Sigmoid colon (tissue), 7 donors: ENCODE measurements around the gene NKPD1. TPM values are rescaled to one million over a fixed set of nuclear protein-coding genes. Genes with fewer than 3 reads are reported as not detected.

Experiments used
- DNase-seq: peaks from one replicate; pipeline ENCODE4 v3.0.0-alpha.2; 2019
- H3K27ac ChIP-seq, 4 donors: fragments of 200-600 bp; sonication (generic); one replicate each; pipeline ENCODE4 v1.5.1; 2016 to 2019; ENCODE audit warnings: mild to moderate bottlenecking in 1 of 4
- H3K27me3 ChIP-seq, 3 donors: fragments of 200-600 bp; sonication (generic); one replicate each; pipeline ENCODE4 v1.5.1; 2019; ENCODE audit warnings: mild to moderate bottlenecking in 1 of 3
- H3K36me3 ChIP-seq, 4 donors: fragments of 200-600 bp; sonication (generic); one replicate each; pipeline ENCODE4 v1.5.1; 2016 to 2019
- H3K4me1 ChIP-seq, 4 donors: fragments of 200-600 bp; sonication (generic); one replicate each; pipeline ENCODE4 v1.5.1; 2017 to 2019
- H3K4me3 ChIP-seq, 4 donors: fragments of 200-600 bp; sonication (generic); one replicate each; pipeline ENCODE4 v1.5.1; 2017 to 2019; ENCODE audit warnings: mild to moderate bottlenecking in 2 of 4, moderate library complexity in 1 of 4
- H3K9me3 ChIP-seq, 4 donors: fragments of 200-600 bp in 3 of 4; sonication (generic) in 3 of 4; one replicate each; pipeline versions ENCODE4 v1.5.1 to v1.6.1; 2013 to 2019
- CTCF ChIP-seq, 4 experiments: fragments of 450-650 bp in 3 of 4; fragments of 200-600 bp in 1 of 4; IDR thresholded peaks; one replicate each; pipeline ENCODE4 v1.5.1; 2016 to 2019; ENCODE audit warnings: antibody characterized with exemption in 4 of 4, mild to moderate bottlenecking in 3 of 4, moderate library complexity in 2 of 4
- EP300 ChIP-seq, 4 donors: sonication (generic); formaldehyde crosslinking; IDR thresholded peaks; one replicate each; pipeline ENCODE4 v1.6.1; 2017; ENCODE audit warnings: antibody characterized with exemption in 4 of 4
- POLR2A ChIP-seq, 2 donors: fragments of 450-650 bp; IDR thresholded peaks; one replicate each; pipeline ENCODE4 v1.6.1; 2016; ENCODE audit warnings: antibody characterized with exemption in 2 of 2, mild to moderate bottlenecking in 2 of 2, moderate library complexity in 2 of 2
- POLR2AphosphoS5 ChIP-seq, 4 donors: sonication (generic); formaldehyde crosslinking; IDR thresholded peaks; one replicate each; pipeline ENCODE4 v1.6.1; 2017; ENCODE audit warnings: antibody characterized with exemption in 4 of 4
- WGBS, 2 donors: extraction: QIAGEN DNeasy Blood & Tissue Kit; methylation state at CpG; one replicate each; pipeline ENCODE4 v1.1.7; 2013; 5-methylcytosine and 5-hydroxymethylcytosine counted together
- intact Hi-C: fragments of 100-400 bp; cut with DNase I; formaldehyde crosslinking; loops from one replicate; pipeline ENCODE4 v1.15.1; 2023
- polyA plus RNA-seq, 3 donors: library from polyadenylated mRNA; stranded (reverse); fragments of 200-250 nt; gene quantifications; one replicate each; pipeline ENCODE4 v1.2.3, GENCODE V29; 2013
- total RNA-seq, 4 donors: library from RNA; depleted of rRNA; stranded (reverse); fragments of >200 nt; gene quantifications; one replicate each; pipeline ENCODE4 v1.1.0, GENCODE V29; 2016
- donor health status: healthy with polysubstance abuse.
- donor health status: Bipolar disorder and iron deficiency.
- donor health status: healthy.

The NKPD1 gene
- total and polyA plus RNA-seq, 7 donors: 0.12 to 0.83 TPM; not detected in 5

GRCh38 chr19:45162608-45163143 is 1.9 kb upstream of the NKPD1 start:
- H3K27ac ChIP-seq: no peak overlapping the region
- TF ChIP-seq CTCF (IDR thresholded peaks at IDR 0.05) (no peak), EP300 (IDR thresholded peaks at IDR 0.05) (no peak), POLR2AphosphoS5 (IDR thresholded peaks at IDR 0.05) (no peak), POLR2A (IDR thresholded peaks at IDR 0.05) (no peak)
- H3K36me3 ChIP-seq: no peaks in the 10 kb centered on the region
- no peaks in the 10 kb centered on the region for H3K9me3 ChIP-seq
- H3K4me1 ChIP-seq: peaks cover 0 to 7% (median 2%) of the 10 kb centered on the region in 4 donors
- intact Hi-C loops: no loop called here
- WGBS, 2 donors: 74 to 88% methylated on average over 18 of the region's 18 CpGs
- H3K4me3 ChIP-seq: no peak overlapping the region
- DNase-seq: no peak
- H3K27me3 ChIP-seq: peaks cover 12 to 54% (median 41%) of the 10 kb centered on the region in 3 donors

- peaks cover 12 to 59% (median 41%) of the 10 kb centered on the region in 3 donors for H3K27me3 ChIP-seq
- H3K9me3 ChIP-seq: no peaks in the 10 kb centered on the region
- intact Hi-C loops: no loop called here
- DNase-seq: no peak
- H3K4me3 ChIP-seq: no peak overlapping the region
- H3K27ac ChIP-seq: no peak overlapping the region
- H3K4me1 ChIP-seq: peaks cover 0 to 7% (median 2%) of the 10 kb centered on the region in 4 donors
- TF ChIP-seq POLR2A (IDR thresholded peaks at IDR 0.05) (no peak), CTCF (IDR thresholded peaks at IDR 0.05) (peak in 2 of 4 experiments; percentile 27 to 31)
- WGBS, 2 donors: 43 to 52% methylated on average over 32 of the region's 32 CpGs
- H3K36me3 ChIP-seq: no peaks in the 10 kb centered on the region
Observed at GRCh38 chr19:45161738-45162607, 1.2 kb upstream of the NKPD1 start.

GRCh38 chr19:45159971-45160324 is 834 bp downstream of the NKPD1 start:
- intact Hi-C loops: no loop called here
- WGBS, 2 donors: 40 to 77% methylated on average over 10 of the region's 10 CpGs
- peaks cover 12 to 71% (median 41%) of the 10 kb centered on the region in 3 donors for H3K27me3 ChIP-seq
- H3K36me3 ChIP-seq: no peaks in the 10 kb centered on the region
- no peak overlapping the region for H3K27ac ChIP-seq
- H3K4me1 ChIP-seq: peaks cover 0 to 7% (median 2%) of the 10 kb centered on the region in 4 donors
- DNase-seq: no peak
- TF ChIP-seq CTCF (IDR thresholded peaks at IDR 0.05) (no peak), POLR2AphosphoS5 (IDR thresholded peaks at IDR 0.05) (no peak), EP300 (IDR thresholded peaks at IDR 0.05) (no peak), POLR2A (IDR thresholded peaks at IDR 0.05) (no peak)
- H3K9me3 ChIP-seq: no peaks in the 10 kb centered on the region
- H3K4me3 ChIP-seq: no peak overlapping the region

- H3K4me3 ChIP-seq: no peak overlapping the region
- H3K27me3 ChIP-seq: peaks cover 12 to 74% (median 41%) of the 10 kb centered on the region in 3 donors
- no peak for TF ChIP-seq EP300 (IDR thresholded peaks at IDR 0.05)
- no peak for TF ChIP-seq CTCF (IDR thresholded peaks at IDR 0.05)
- TF ChIP-seq POLR2AphosphoS5 (IDR thresholded peaks at IDR 0.05): no peak
- no peak for TF ChIP-seq POLR2A (IDR thresholded peaks at IDR 0.05)
- H3K9me3 ChIP-seq: no peaks in the 10 kb centered on the region
- no peak overlapping the region for H3K27ac ChIP-seq
- WGBS, 2 donors: 75 to 84% methylated on average over 12 of the region's 12 CpGs
- no peak for DNase-seq
- peaks cover 0 to 2% (median under 1%) of the 10 kb centered on the region in 4 donors for H3K4me1 ChIP-seq
- H3K36me3 ChIP-seq: no peaks in the 10 kb centered on the region
- intact Hi-C loops: no loop called here
Observed at GRCh38 chr19:45159210-45159970, 1.4 kb downstream of the NKPD1 start.
